ENCODE measurements around the gene GPR15. TPM values are rescaled to one million over a fixed set of nuclear protein-coding genes. Genes with fewer than 3 reads are reported as not detected.

GPR15 gene
- total RNA-seq, 1 experiment from 2014 or later = not detected

DNA sequence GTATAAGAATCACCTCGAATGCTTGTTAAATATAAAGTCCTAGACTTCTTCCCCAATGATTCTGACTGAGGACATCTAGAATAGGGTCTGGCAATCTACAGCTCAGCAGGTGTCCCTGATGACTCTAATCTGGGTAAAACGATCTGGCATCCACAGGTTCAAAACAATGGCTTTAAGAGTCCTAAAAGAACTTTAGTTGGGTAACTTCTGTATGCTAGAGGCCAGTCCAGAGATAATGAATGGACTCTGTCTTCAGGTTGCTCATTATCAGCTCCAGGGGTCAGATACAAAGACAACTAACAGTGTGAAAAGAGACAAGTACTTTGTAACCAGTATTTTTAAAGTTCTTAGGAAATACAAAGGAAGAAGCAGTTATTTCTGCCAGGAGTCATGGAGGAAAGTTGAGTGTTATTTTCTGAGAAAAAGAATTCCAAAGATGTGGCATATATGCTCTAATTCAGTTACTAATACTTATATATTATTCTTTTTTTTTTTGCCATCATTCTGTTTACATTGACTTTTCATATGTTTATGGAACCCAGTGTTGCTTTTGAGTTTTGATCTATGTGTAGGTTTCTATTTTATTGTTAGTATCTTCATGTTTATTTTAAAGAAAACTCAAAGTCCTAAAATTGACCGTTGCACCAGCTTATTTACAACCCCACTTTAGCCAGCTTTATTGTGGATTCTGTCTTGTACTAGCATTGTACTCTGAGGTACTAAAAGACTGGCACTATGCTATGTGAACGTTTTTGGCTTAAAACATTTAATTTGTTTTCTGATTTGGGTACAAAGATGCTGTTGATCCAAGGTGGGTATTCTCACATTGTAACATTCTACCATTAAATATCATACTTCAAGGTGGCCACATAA, 3.1 kb upstream of the GPR15 start:
- Histone ChIP-seq H3F3A (ENCODE audit: insufficient read depth, low read depth) (no peaks in the 10 kb centered on the region), H3K4me1 (replicated peaks; ENCODE audit: insufficient read depth) (no peaks in the 10 kb centered on the region), H3K4me3 (no peak overlapping the region), H3K27me3 (ENCODE audit: insufficient read depth, low read depth) (no peaks in the 10 kb centered on the region), H3K9me2 (ENCODE audit: insufficient read depth) (no peaks in the 10 kb centered on the region), H3K4me2 (no peak overlapping the region), H4K20me1 (ENCODE audit: insufficient read depth) (no peaks in the 10 kb centered on the region), H3K27ac (no peak overlapping the region), H2AFZ (peak overlapping the region; percentile 55; the same call in 1 of the 2 replicates), H3K79me2 (ENCODE audit: low read depth) (no peaks in the 10 kb centered on the region), H3K9me3 (ENCODE audit: insufficient read depth, low read depth) (no peaks in the 10 kb centered on the region), H3K36me3 (ENCODE audit: low read depth) (no peaks in the 10 kb centered on the region)
- DNase-seq = no peak
- ChIA-PET CTCF (no interaction called here), POLR2A (ENCODE audit: unreplicated experiment) (no interaction called here)
- intact Hi-C loops (cut with micrococcal nuclease; ENCODE audit: unreplicated experiment) = no loop called here
- no peak for TF ChIP-seq EZH2 (IDR thresholded peaks at IDR 0.05; ENCODE audit: low read depth)
- TF ChIP-seq, protein P1, sequence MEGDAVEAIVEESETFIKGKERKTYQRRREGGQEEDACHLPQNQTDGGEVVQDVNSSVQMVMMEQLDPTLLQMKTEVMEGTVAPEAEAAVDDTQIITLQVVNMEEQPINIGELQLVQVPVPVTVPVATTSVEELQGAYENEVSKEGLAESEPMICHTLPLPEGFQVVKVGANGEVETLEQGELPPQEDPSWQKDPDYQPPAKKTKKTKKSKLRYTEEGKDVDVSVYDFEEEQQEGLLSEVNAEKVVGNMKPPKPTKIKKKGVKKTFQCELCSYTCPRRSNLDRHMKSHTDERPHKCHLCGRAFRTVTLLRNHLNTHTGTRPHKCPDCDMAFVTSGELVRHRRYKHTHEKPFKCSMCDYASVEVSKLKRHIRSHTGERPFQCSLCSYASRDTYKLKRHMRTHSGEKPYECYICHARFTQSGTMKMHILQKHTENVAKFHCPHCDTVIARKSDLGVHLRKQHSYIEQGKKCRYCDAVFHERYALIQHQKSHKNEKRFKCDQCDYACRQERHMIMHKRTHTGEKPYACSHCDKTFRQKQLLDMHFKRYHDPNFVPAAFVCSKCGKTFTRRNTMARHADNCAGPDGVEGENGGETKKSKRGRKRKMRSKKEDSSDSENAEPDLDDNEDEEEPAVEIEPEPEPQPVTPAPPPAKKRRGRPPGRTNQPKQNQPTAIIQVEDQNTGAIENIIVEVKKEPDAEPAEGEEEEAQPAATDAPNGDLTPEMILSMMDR (conservative IDR thresholded peaks at IDR 0.05) = no peak
- no TSS peak for BruUV-seq (replicated peaks)

GRCh38 chr3:98529856-98530459, 1.8 kb upstream of the GPR15 start:
- Histone ChIP-seq H3K9me3 (ENCODE audit: insufficient read depth, low read depth) (no peaks in the 10 kb centered on the region), H3K36me3 (ENCODE audit: low read depth) (no peaks in the 10 kb centered on the region), H3K27ac (no peak overlapping the region), H3K79me2 (ENCODE audit: low read depth) (no peaks in the 10 kb centered on the region), H3K4me1 (replicated peaks; ENCODE audit: insufficient read depth) (no peaks in the 10 kb centered on the region), H3K9me2 (ENCODE audit: insufficient read depth) (no peaks in the 10 kb centered on the region), H3K4me3 (no peak overlapping the region), H3K27me3 (ENCODE audit: insufficient read depth, low read depth) (no peaks in the 10 kb centered on the region), H4K20me1 (ENCODE audit: insufficient read depth) (no peaks in the 10 kb centered on the region), H2AFZ (no peak overlapping the region; the same call in 1 of the 2 replicates), H3K4me2 (no peak overlapping the region), H3F3A (ENCODE audit: insufficient read depth, low read depth) (no peaks in the 10 kb centered on the region)
- intact Hi-C loops (cut with micrococcal nuclease; ENCODE audit: unreplicated experiment) = no loop called here
- DNase-seq = no peak
- ChIA-PET POLR2A (ENCODE audit: unreplicated experiment) (no interaction called here), CTCF (no interaction called here)
- TF ChIP-seq EZH2 (IDR thresholded peaks at IDR 0.05; ENCODE audit: low read depth) = no peak
- TF ChIP-seq, protein P1 (conservative IDR thresholded peaks at IDR 0.05) = no peak
- BruUV-seq (replicated peaks) = no TSS peak

DNA sequence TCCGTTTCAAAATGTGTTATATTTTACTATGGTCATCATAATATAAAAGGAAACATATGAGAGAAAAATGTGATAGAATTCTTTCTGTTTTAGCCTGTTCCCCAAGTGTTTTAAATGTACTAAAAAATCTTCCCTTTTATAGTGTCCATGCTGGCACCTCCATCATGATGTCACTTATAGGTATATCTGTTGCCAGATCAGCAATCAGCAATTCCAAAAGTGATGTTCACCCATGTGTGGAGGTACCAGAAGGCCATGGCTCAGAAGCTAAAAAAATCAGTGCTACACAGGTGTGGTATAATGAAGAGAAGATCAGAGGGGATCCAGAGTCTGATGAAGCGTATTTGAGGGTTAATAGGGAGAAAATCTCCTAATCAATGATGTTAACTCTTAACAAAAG, 1.1 kb upstream of the GPR15 start:
- no peak overlapping the region for H3K27ac ChIP-seq
- no peaks in the 10 kb centered on the region for H3K79me2 ChIP-seq (ENCODE audit: low read depth)
- TF ChIP-seq, protein P1 (conservative IDR thresholded peaks at IDR 0.05) = no peak
- TF ChIP-seq EZH2 (IDR thresholded peaks at IDR 0.05; ENCODE audit: low read depth) = no peak
- no peaks in the 10 kb centered on the region for H3K9me2 ChIP-seq (ENCODE audit: insufficient read depth)
- no peaks in the 10 kb centered on the region for H4K20me1 ChIP-seq (ENCODE audit: insufficient read depth)
- CTCF ChIA-PET = no interaction called here
- POLR2A ChIA-PET (ENCODE audit: unreplicated experiment) = no interaction called here
- no peak for DNase-seq
- no peak overlapping the region for H3K4me3 ChIP-seq
- intact Hi-C loops (cut with micrococcal nuclease; ENCODE audit: unreplicated experiment) = no loop called here
- no peaks in the 10 kb centered on the region for H3K9me3 ChIP-seq (ENCODE audit: insufficient read depth, low read depth)
- H2AFZ ChIP-seq = no peak overlapping the region
- no peaks in the 10 kb centered on the region for H3K4me1 ChIP-seq (replicated peaks; ENCODE audit: insufficient read depth)
- H3K27me3 ChIP-seq (ENCODE audit: insufficient read depth, low read depth) = no peaks in the 10 kb centered on the region
- H3K4me2 ChIP-seq = no peak overlapping the region
- BruUV-seq (replicated peaks) = no TSS peak
- H3K36me3 ChIP-seq (ENCODE audit: low read depth) = no peaks in the 10 kb centered on the region
- H3F3A ChIP-seq (ENCODE audit: insufficient read depth, low read depth) = no peaks in the 10 kb centered on the region

Measured in PC-9 (cell line).